ENCODE measurements around the gene MACROD2. TPM values are rescaled to one million over a fixed set of nuclear protein-coding genes. Genes with fewer than 3 reads are reported as not detected.

Gene MACROD2
- total RNA-seq, 1 donor from 2014 or later: 2.4 TPM

- H3K9me3 Mint-ChIP-seq (ENCODE audit: unreplicated experiment): peaks cover 8% of the 10 kb centered on the region
- FAIRE-seq (no peak), DNase-seq (ENCODE audit: low read depth) (no peak)
- Histone ChIP-seq H4K20me1 (ENCODE audit: insufficient read depth, low read length) (no peaks in the 10 kb centered on the region), H3K9me3 (ENCODE audit: insufficient read depth, low read depth, low read length) (no peaks in the 10 kb centered on the region), H2AFZ (ENCODE audit: low read depth, low read length) (no peak overlapping the region), H3K27ac (ENCODE audit: low read depth, low read length) (no peak overlapping the region), H3K27me3 (ENCODE audit: insufficient read depth, low read length) (no peaks in the 10 kb centered on the region), H3K4me1 (ENCODE audit: insufficient read depth, low read length) (no peaks in the 10 kb centered on the region), H3K36me3 (ENCODE audit: insufficient read depth, low read length) (no peaks in the 10 kb centered on the region), H3K79me2 (ENCODE audit: insufficient read depth, low read length) (no peaks in the 10 kb centered on the region), H3K9ac (ENCODE audit: low read length) (no peak overlapping the region), H3K4me2 (ENCODE audit: low read length) (no peak overlapping the region), H3K4me3 (ENCODE audit: insufficient read depth, low read depth, low read length) (no peak overlapping the region)
- H3K4me1 Mint-ChIP-seq (ENCODE audit: low read depth, unreplicated experiment): no peaks in the 10 kb centered on the region
- TF ChIP-seq CTCF (IDR thresholded peaks at IDR 0.05; ENCODE audit: insufficient read depth, low read depth, low read length) (no peak), EZH2 (IDR thresholded peaks at IDR 0.05; ENCODE audit: insufficient read depth, low read length) (no peak)
- no peak overlapping the region for H3K27ac Mint-ChIP-seq (ENCODE audit: unreplicated experiment)
- no peaks in the 10 kb centered on the region for H3K36me3 Mint-ChIP-seq (ENCODE audit: low read depth, unreplicated experiment)
- H3K27me3 Mint-ChIP-seq (ENCODE audit: low read depth, unreplicated experiment): peaks cover 3% of the 10 kb centered on the region
- H3K4me3 Mint-ChIP-seq (ENCODE audit: unreplicated experiment): no peak overlapping the region
Measured at GRCh38 chr20:14470231-14470899, 475.0 kb downstream of the MACROD2 start.

- FAIRE-seq: no peak
- peaks cover 3% of the 10 kb centered on the region for H3K27me3 Mint-ChIP-seq (ENCODE audit: low read depth, unreplicated experiment)
Measured at GRCh38 chr20:14470977-14471661, 475.8 kb downstream of the MACROD2 start.

More at GRCh38 chr20:14470977-14471661, 475.8 kb downstream of the MACROD2 start:
- no peaks in the 10 kb centered on the region for H3K9me3 ChIP-seq (ENCODE audit: insufficient read depth, low read depth, low read length)
- H2AFZ ChIP-seq (ENCODE audit: low read depth, low read length): no peak overlapping the region
- H3K27me3 ChIP-seq (ENCODE audit: insufficient read depth, low read length): no peaks in the 10 kb centered on the region
- H3K9ac ChIP-seq (ENCODE audit: low read length): no peak overlapping the region
- Mint-ChIP-seq H3K4me3 (ENCODE audit: unreplicated experiment) (no peak overlapping the region), H3K27ac (ENCODE audit: unreplicated experiment) (no peak overlapping the region), H3K36me3 (ENCODE audit: low read depth, unreplicated experiment) (no peaks in the 10 kb centered on the region), H3K4me1 (ENCODE audit: low read depth, unreplicated experiment) (no peaks in the 10 kb centered on the region), H3K9me3 (ENCODE audit: unreplicated experiment) (peaks cover 8% of the 10 kb centered on the region)
- H4K20me1 ChIP-seq (ENCODE audit: insufficient read depth, low read length): no peaks in the 10 kb centered on the region
- H3K4me2 ChIP-seq (ENCODE audit: low read length): no peak overlapping the region
- H3K36me3 ChIP-seq (ENCODE audit: insufficient read depth, low read length): no peaks in the 10 kb centered on the region
- no peak overlapping the region for H3K27ac ChIP-seq (ENCODE audit: low read depth, low read length)
- TF ChIP-seq EZH2 (IDR thresholded peaks at IDR 0.05; ENCODE audit: insufficient read depth, low read length) (no peak), CTCF (IDR thresholded peaks at IDR 0.05; ENCODE audit: insufficient read depth, low read depth, low read length) (no peak)
- H3K79me2 ChIP-seq (ENCODE audit: insufficient read depth, low read length): no peaks in the 10 kb centered on the region
- H3K4me3 ChIP-seq (ENCODE audit: insufficient read depth, low read depth, low read length): no peak overlapping the region
- DNase-seq (ENCODE audit: low read depth): no peak
- no peaks in the 10 kb centered on the region for H3K4me1 ChIP-seq (ENCODE audit: insufficient read depth, low read length)
